GM12891 (cell line): ENCODE measurements around the gene GOLPH3L.

Experiments used
- POLR2A ChIP-seq: IDR thresholded peaks from 2 replicates; pipeline ENCODE4 v1.6.1; 2011; ENCODE audit warnings: low read depth, low read length, control low read depth
- POLR2AphosphoS5 ChIP-seq: IDR thresholded peaks from 2 replicates; pipeline ENCODE4 v1.6.1; 2011; ENCODE audit warnings: low read depth, low read length, control low read depth
- TAF1 ChIP-seq: IDR thresholded peaks from 2 replicates; pipeline ENCODE4 v1.6.1; 2011; ENCODE audit warnings: low read depth, low read length, control low read depth

- TF ChIP-seq POLR2AphosphoS5: no peak
- TF ChIP-seq POLR2A: no peak
- TF ChIP-seq TAF1: no peak
Observed at GRCh38 chr1:150649441-150650075, 47.4 kb downstream of the GOLPH3L start.
